Psoas muscle (tissue), 8 donors: ENCODE results near the gene COQ6. TPM values are rescaled to one million over a fixed set of nuclear protein-coding genes. Genes with fewer than 3 reads are reported as not detected.

Source experiments
- ATAC-seq, 4 donors: fragments of 200-7000 bp; cut with Tn5 transposase; one replicate each; pipeline ENCODE4 v1.9.1; 2020; ENCODE audit warnings: moderate library complexity in 3 of 4, mild to moderate bottlenecking in 2 of 4
- DNase-seq, 2 donors: peaks; one replicate each; pipeline ENCODE4 v3.0.0-alpha.2; 2020
- H3K27ac ChIP-seq: fragments of 200-600 bp; one replicate; pipeline ENCODE4 v1.8.0; 2022
- H3K27me3 ChIP-seq, 3 donors: fragments of 200-600 bp in 1 of 3; one replicate each; pipeline versions ENCODE4 v1.6.1 to v1.8.0; 2013 to 2022; ENCODE audit warnings: low read length in 2 of 3, mild to moderate bottlenecking in 2 of 3, moderate library complexity in 1 of 3; ENCODE audit not compliant: insufficient read depth in 3 of 3
- H3K36me3 ChIP-seq, 2 donors: fragments of 200-600 bp in 1 of 2; one replicate each; pipeline versions ENCODE4 v1.6.1 to v1.8.0; 2013 to 2022; ENCODE audit warnings: low read depth in 1 of 2, mild to moderate bottlenecking in 1 of 2, moderate library complexity in 1 of 2; ENCODE audit not compliant: insufficient read depth in 1 of 2
- H3K4me1 ChIP-seq: fragments of 200-600 bp; one replicate; pipeline ENCODE4 v1.8.0; 2022
- H3K4me3 ChIP-seq: fragments of 200-600 bp; one replicate; pipeline ENCODE4 v1.8.0; 2022; ENCODE audit warnings: mild to moderate bottlenecking
- H3K9me3 ChIP-seq: fragments of 200-600 bp; one replicate; pipeline ENCODE4 v1.8.0; 2022
- WGBS, 3 donors: extraction: QIAGEN DNeasy Blood & Tissue Kit; methylation state at CpG; one replicate each; pipeline versions ENCODE4 v1.1.6 to v1.1.7; 2013; 5-methylcytosine and 5-hydroxymethylcytosine counted together
- intact Hi-C, 2 donors: fragments of 100-400 bp; cut with DNase I; formaldehyde crosslinking; loops; one replicate each; pipeline versions ENCODE4 v1.11.0 to v1.14.2; 2022
- polyA plus RNA-seq, 3 donors: library from polyadenylated mRNA; stranded (reverse); fragments of 200-250 nt; gene quantifications; one replicate each; pipeline ENCODE4 v1.2.3, GENCODE V29; 2013
- total RNA-seq, 4 donors: library from RNA; stranded (reverse); fragmentation: NEBNext Ultra II Directional in 2 of 4; extraction: Animal tissue kit (Norgen Biotek cat#: 25700) in 2 of 4; gene quantifications; one replicate each; pipeline versions ENCODE4 v1.2.1 to v1.2.4, GENCODE V29; 2021 to 2023
- TF ChIP-seq, protein P1 (sequence below): fragments of 200-600 bp; IDR thresholded peaks from one replicate; pipeline ENCODE4 v1.8.0; 2022; ENCODE audit warnings: antibody characterized with exemption
- donor health status: healthy with polysubstance abuse.
- donor health status: DM: no; HTN: no; CAD: no; lungs with moderate emphysema.
- donor health status: Bipolar disorder and iron deficiency.
- donor health status: healthy.
- donor health status: DM: yes; HTN: yes; CAD: no.
- donor health status: DM: no; HTN: no; CAD: no.
- donor health status: DM: no; HTN: no; CAD: no.
- donor health status: DM: yes; HTN: yes; CAD: no.

COQ6 gene
- total and polyA plus RNA-seq, 7 donors, result 25.7 to 44.9 (median 33.7) TPM

DNA sequence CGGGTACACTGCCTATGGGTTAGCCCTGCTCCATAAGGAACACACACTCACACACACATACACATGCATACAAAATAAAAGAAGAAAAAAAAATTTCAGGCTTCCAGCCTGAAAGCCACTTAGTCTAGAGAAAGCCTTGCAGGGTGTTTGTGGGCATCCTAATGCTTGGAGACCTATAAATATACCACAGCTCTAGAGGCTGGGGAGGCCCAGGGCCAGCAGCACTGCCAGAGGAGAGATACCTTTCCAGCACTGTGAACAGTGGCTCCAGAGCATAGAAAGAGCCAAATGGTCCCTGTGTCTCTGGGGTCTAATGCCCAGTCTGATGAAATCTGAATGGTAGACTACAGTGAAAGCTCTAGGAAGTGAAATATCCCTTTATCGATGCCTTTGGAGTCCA is 13.1 kb upstream of the COQ6 start:
- Histone ChIP-seq H3K36me3 (peaks cover 11 to 98% of the 10 kb centered on the region in 2 donors), H3K4me1 (no peaks in the 10 kb centered on the region), H3K27me3 (no peaks in the 10 kb centered on the region), H3K9me3 (no peaks in the 10 kb centered on the region), H3K27ac (no peak overlapping the region), H3K4me3 (no peak overlapping the region)
- intact Hi-C loops, result no loop called here
- no peak for DNase-seq
- TF ChIP-seq, protein P1, sequence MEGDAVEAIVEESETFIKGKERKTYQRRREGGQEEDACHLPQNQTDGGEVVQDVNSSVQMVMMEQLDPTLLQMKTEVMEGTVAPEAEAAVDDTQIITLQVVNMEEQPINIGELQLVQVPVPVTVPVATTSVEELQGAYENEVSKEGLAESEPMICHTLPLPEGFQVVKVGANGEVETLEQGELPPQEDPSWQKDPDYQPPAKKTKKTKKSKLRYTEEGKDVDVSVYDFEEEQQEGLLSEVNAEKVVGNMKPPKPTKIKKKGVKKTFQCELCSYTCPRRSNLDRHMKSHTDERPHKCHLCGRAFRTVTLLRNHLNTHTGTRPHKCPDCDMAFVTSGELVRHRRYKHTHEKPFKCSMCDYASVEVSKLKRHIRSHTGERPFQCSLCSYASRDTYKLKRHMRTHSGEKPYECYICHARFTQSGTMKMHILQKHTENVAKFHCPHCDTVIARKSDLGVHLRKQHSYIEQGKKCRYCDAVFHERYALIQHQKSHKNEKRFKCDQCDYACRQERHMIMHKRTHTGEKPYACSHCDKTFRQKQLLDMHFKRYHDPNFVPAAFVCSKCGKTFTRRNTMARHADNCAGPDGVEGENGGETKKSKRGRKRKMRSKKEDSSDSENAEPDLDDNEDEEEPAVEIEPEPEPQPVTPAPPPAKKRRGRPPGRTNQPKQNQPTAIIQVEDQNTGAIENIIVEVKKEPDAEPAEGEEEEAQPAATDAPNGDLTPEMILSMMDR, result no peak
- ATAC-seq, result peak in 2 of 4 donors; percentile 21 to 33
- 84 to 93% (median 92%) methylated on average over 2 of the region's 2 CpGs for WGBS, 3 donors

- Histone ChIP-seq H3K4me3 (no peak overlapping the region), H3K27me3 (no peaks in the 10 kb centered on the region), H3K4me1 (no peaks in the 10 kb centered on the region), H3K27ac (no peak overlapping the region), H3K36me3 (peaks cover 2 to 86% of the 10 kb centered on the region in 2 donors), H3K9me3 (no peaks in the 10 kb centered on the region)
- intact Hi-C loops, result no loop called here
- WGBS, 3 donors, result 86 to 91% (median 88%) methylated on average over 7 of the region's 7 CpGs
- TF ChIP-seq, protein P1, result no peak
- DNase-seq (no peak), ATAC-seq (no peak)
These were observed 7.9 kb upstream of the COQ6 start for GRCh38 chr14:73942180-73942579.

GRCh38 chr14:73943083-73943482 is 7.0 kb upstream of the COQ6 start:
- Histone ChIP-seq H3K4me3 (no peak overlapping the region), H3K27ac (no peak overlapping the region), H3K4me1 (no peaks in the 10 kb centered on the region), H3K9me3 (no peaks in the 10 kb centered on the region), H3K27me3 (no peaks in the 10 kb centered on the region), H3K36me3 (peaks cover 2 to 77% of the 10 kb centered on the region in 2 donors)
- intact Hi-C loops, result no loop called here
- TF ChIP-seq, protein P1, result no peak
- ATAC-seq (peak; percentile 53 to 80 (median 70)), DNase-seq (no peak)
- WGBS, 3 donors, result 36 to 50% (median 36%) methylated on average over 4 of the region's 4 CpGs

GRCh38 chr14:73944432-73945158 is 5.5 kb upstream of the COQ6 start:
- DNase-seq (no peak), ATAC-seq (no peak)
- Histone ChIP-seq H3K4me3 (no peak overlapping the region), H3K36me3 (peaks cover 2 to 64% of the 10 kb centered on the region in 2 donors), H3K9me3 (no peaks in the 10 kb centered on the region), H3K4me1 (no peaks in the 10 kb centered on the region), H3K27me3 (no peaks in the 10 kb centered on the region), H3K27ac (no peak overlapping the region)
- intact Hi-C loops, result loop anchor here (5.0 kb wide), 2 partner anchors 47 to 543 kb away; no protein-coding TSS in a partner anchor
- WGBS, 3 donors, result 83 to 89% (median 87%) methylated on average over 16 to 17 of the region's 17 CpGs
- TF ChIP-seq, protein P1, result no peak
